Measurements from ENCODE around the gene MGRN1. TPM values are rescaled to one million over a fixed set of nuclear protein-coding genes. Genes with fewer than 3 reads are reported as not detected.
A peak's percentile ranks its signal among the peaks of the same experiment; 100 is the strongest.

Gene MGRN1
- total RNA-seq, 3 donors from 2014 or later = 72.3 to 80.2 (median 77.0) TPM

DNA sequence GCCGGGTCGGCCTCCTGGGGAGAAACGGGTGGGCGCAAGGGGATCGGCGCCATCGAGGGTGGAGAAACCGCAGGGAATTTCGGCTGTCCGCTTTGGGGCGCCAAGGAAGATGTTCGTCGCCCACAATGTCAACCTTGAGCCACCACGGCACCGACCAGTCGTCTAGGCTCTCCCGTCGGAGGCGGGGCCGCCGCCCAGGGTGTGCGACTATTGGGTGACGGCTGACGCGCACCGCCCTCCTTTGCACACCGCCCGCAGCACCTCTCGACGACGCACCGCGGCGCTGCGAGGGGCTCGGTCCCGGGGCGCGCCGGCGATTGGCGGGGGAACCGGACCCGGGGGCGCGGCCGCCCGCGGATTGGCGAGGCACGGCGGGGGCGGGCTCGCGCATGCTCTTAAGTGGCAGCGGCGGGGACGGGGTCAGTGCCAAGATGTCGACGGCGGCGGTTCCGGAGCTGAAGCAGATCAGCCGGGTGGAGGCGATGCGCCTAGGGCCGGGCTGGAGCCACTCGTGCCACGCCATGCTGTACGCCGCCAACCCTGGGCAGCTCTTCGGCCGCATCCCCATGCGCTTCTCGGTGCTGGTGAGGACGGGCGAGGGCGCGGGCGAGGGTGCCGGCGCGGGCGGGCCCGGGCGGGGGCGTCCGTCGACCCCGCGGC is 68.8 kb downstream of the MGRN1 start, which contains the start of gene NUDT16L1:
TSS of gene NUDT16L1 (plus strand) at position 267 of the 660 bp plus-strand sequence. CDS start at position 432, 165 bp downstream.
- Histone ChIP-seq H3K4me1 (ENCODE audit: low read depth) (peaks cover 17% of the 10 kb centered on the region), H3K36me3 (ENCODE audit: low read depth) (peaks cover 4% of the 10 kb centered on the region), H3K9me3 (no peaks in the 10 kb centered on the region), H3K4me3 (peak within 1 kb of the TSS; percentile 98)
- peak; percentile 96 to 99 (median 98) for DNase-seq
- ATAC-seq = peak; percentile 93
- intact Hi-C loops (cut with DNase I, micrococcal nuclease) = no loop called here
- TF ChIP-seq, protein P1, sequence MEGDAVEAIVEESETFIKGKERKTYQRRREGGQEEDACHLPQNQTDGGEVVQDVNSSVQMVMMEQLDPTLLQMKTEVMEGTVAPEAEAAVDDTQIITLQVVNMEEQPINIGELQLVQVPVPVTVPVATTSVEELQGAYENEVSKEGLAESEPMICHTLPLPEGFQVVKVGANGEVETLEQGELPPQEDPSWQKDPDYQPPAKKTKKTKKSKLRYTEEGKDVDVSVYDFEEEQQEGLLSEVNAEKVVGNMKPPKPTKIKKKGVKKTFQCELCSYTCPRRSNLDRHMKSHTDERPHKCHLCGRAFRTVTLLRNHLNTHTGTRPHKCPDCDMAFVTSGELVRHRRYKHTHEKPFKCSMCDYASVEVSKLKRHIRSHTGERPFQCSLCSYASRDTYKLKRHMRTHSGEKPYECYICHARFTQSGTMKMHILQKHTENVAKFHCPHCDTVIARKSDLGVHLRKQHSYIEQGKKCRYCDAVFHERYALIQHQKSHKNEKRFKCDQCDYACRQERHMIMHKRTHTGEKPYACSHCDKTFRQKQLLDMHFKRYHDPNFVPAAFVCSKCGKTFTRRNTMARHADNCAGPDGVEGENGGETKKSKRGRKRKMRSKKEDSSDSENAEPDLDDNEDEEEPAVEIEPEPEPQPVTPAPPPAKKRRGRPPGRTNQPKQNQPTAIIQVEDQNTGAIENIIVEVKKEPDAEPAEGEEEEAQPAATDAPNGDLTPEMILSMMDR (IDR thresholded peaks at IDR 0.05) = peak; percentile 61

DNA sequence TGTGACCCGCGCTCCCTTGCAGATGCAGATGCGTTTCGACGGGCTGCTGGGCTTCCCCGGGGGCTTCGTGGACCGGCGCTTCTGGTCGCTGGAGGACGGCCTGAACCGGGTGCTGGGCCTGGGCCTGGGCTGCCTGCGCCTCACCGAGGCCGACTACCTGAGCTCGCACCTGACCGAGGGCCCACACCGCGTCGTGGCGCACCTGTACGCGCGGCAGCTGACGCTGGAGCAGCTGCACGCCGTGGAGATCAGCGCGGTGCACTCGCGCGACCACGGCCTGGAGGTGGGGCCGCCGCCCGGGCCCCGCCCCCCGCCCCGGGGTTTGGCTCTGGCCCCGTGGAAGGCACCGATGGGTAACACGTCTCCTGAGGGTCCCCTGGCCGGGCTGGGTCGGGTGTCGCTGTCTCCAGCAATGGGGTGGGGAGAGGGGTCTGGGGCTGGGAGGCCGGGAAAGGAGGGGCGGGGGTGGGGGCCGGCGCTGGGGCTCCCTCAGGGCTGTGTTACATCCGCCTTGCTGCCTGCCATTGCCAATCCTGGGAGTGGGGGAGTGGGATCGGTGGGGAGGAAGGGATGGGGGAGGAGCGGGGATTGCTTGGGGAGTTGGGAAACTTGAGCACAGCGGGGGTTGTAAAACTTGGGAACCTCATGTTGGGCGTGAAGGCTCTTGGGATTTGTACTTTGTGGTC is 69.5 kb downstream of the MGRN1 start:
- peaks cover 17% of the 10 kb centered on the region for H3K4me1 ChIP-seq (ENCODE audit: low read depth)
- ATAC-seq (peak; percentile 55), DNase-seq (peak; percentile 58 to 81 (median 74))
- intact Hi-C loops (cut with DNase I, micrococcal nuclease) = no loop called here
- H3K9me3 ChIP-seq = no peaks in the 10 kb centered on the region
- TF ChIP-seq, protein P1 (IDR thresholded peaks at IDR 0.05) = no peak
- peaks cover 4% of the 10 kb centered on the region for H3K36me3 ChIP-seq (ENCODE audit: low read depth)
- H3K4me3 ChIP-seq = peak overlapping the region; percentile 98

DNA sequence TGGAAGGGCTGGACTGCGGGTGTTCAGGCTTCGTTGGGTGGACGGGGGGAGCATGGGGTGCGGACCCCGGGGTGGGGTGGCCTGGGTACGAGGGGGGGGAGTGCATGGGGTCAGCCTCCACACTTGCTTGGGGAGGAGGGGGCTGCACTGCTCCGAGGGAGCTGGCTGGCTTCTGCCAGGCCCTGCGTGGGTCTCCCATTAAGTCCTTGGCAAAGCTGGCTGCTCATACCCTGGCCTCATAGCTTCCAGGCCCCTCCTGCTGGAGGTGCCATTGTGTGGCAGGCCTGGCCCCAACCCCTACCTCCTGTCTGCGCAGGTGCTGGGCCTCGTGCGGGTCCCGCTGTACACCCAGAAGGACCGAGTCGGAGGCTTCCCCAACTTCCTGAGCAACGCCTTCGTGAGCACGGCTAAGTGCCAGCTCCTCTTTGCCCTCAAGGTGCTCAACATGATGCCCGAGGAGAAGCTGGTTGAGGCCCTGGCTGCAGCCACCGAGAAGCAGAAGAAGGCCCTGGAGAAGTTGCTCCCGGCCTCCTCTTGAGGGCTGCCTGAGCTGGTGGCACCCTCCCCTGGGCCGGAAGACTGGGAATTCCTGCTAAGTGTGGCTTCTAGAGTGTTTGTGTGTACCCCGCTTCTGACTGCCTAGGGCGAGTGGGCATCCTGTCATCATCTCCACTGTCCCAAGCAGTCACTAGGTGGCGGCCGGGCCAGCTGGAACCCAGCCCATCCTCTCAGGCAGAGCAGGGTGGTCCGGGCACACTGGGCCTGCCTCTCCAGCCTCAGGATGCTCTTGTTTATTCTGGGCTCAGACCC is 70.2 kb downstream of the MGRN1 start:
- ATAC-seq (no peak), DNase-seq (peak in 2 of 3 donors; percentile 43 to 62)
- Histone ChIP-seq H3K36me3 (ENCODE audit: low read depth) (peaks cover 4% of the 10 kb centered on the region), H3K4me1 (ENCODE audit: low read depth) (peaks cover 17% of the 10 kb centered on the region), H3K4me3 (no peak overlapping the region), H3K9me3 (no peaks in the 10 kb centered on the region)
- intact Hi-C loops (cut with DNase I, micrococcal nuclease) = no loop called here
- TF ChIP-seq, protein P1 (IDR thresholded peaks at IDR 0.05) = no peak

DNA sequence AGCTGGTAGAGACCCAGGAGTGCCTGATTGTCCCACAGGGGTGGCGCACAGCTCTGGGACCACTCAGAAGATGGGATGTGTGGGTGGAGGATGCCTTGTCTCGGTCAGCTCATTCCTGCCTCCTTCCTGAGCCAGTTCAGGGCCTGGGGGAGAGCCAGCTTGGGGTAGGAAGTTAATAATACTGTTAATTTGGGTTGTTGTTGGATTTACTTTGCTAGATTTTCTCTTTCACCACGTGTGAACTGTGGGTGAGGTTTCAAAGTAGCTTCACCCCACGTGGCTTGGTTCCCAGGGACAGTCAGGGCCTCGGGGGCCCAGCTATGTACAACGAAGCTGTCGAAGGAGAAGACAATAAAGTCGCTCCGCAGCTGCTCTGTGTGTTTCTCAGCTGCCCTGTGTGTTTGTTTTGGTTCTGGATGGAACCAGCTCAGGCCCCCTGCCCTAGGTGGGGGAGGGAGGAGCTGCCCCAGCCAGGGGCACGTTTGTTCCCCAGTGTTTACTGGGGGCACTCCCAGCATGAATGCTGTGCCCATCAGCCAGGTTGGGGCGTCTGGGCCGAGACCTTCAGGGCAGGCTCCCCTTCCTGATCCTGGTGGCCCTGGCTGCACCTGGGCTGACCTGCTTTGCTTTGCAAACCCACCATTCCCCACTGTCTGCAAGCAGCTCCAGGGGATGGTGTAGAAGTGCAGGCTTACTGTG is 71.0 kb downstream of the MGRN1 start:
- intact Hi-C loops (cut with DNase I, micrococcal nuclease) = no loop called here
- DNase-seq (no peak), ATAC-seq (no peak)
- no peaks in the 10 kb centered on the region for H3K9me3 ChIP-seq
- TF ChIP-seq, protein P1 (IDR thresholded peaks at IDR 0.05) = no peak
- peaks cover 4% of the 10 kb centered on the region for H3K36me3 ChIP-seq (ENCODE audit: low read depth)
- H3K4me3 ChIP-seq = no peak overlapping the region
- H3K4me1 ChIP-seq (ENCODE audit: low read depth) = peaks cover 17% of the 10 kb centered on the region
